RWPE2 (cell line): ENCODE measurements around the gene CRIP1.

Experiments used
- ATAC-seq: fragments of 200-7000 bp; cut with Tn5 transposase; 3 replicates; pipeline ENCODE4 v1.9.1; 2021; ENCODE audit warnings: low read depth
- DNase-seq: peaks from one replicate; pipeline ENCODE4 v3.0.0-alpha.2; 2020; ENCODE audit warnings: low spot score
- H3K27ac ChIP-seq: fragments of 450-650 bp; 2 replicates; pipeline ENCODE4 v1.5.1; 2017; ENCODE audit warnings: mild to moderate bottlenecking; ENCODE audit not compliant: poor library complexity, severe bottlenecking
- H3K27me3 ChIP-seq: fragments of 250-450 bp; sonication (Bioruptor Pico); 2 replicates; pipeline ENCODE4 v1.5.1; 2021; ENCODE audit warnings: mild to moderate bottlenecking, moderate library complexity; ENCODE audit not compliant: insufficient read depth, poor library complexity, severe bottlenecking
- H3K36me3 ChIP-seq: fragments of 250-450 bp; sonication (Bioruptor Pico); 2 replicates; pipeline ENCODE4 v1.5.1; 2020; ENCODE audit warnings: low read depth, mild to moderate bottlenecking, moderate library complexity
- H3K4me1 ChIP-seq: fragments of 250-450 bp; sonication (Bioruptor Pico); 2 replicates; pipeline ENCODE4 v1.5.1; 2021; ENCODE audit warnings: mild to moderate bottlenecking, moderate library complexity; ENCODE audit not compliant: insufficient read depth, poor library complexity, severe bottlenecking
- H3K4me3 ChIP-seq: fragments of 250-450 bp; sonication (Bioruptor Pico); 2 replicates; pipeline ENCODE4 v1.5.1; 2021; ENCODE audit warnings: mild to moderate bottlenecking, moderate library complexity; ENCODE audit not compliant: severe bottlenecking
- H3K9me3 ChIP-seq: fragments of 250-450 bp; sonication (Bioruptor Pico); 2 replicates; pipeline ENCODE4 v1.5.1; 2021; ENCODE audit warnings: mild to moderate bottlenecking, moderate library complexity; ENCODE audit not compliant: severe bottlenecking
- TF ChIP-seq, protein P1 (sequence below): fragments of 450-650 bp; IDR thresholded peaks from one replicate; pipeline ENCODE4 v1.5.1; 2017; ENCODE audit warnings: mild to moderate bottlenecking, moderate library complexity; ENCODE audit not compliant: poor library complexity, severe bottlenecking

The CRIP1 gene

DNA sequence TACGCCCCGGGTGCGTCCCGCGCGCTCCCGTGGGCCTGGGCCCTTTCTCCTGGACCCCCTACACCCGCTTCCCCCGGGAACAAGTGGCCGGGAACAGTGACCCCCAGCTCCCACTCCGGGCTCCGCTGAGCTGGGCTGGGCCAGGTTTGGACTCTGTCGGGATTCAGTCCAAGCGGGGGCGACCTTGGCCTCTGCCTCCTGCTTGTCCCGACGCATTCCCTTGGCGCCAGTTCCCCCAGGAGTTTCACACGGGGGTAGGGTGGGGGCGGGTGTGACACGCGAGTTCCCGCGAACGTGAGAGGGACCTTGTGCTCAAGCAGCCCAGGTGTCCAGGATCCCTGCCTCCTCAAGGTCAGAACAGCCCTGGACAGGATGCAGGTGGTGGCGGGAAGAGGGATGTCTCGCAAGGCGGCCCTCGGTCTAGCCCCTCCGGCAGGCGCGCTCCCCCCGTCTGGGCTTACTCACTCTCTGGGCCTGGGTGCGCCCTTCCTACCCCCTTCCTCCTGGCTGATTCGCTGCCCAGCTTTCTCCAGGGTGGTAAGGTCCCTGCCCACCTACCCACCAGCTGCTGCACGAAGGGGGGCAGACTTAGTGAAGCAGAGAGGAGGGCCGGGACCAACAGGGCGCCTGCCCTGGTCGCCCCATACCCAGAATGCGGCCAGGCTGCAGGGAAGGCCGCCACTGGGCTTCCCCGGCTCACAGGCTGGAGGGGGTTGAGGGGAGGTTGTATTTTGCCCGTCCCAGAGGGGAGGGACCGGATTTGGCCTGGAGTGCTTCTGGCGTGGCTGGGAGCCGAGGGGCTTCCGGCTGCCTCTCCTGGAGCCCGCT is 11.2 kb upstream of the CRIP1 start:
- no peaks in the 10 kb centered on the region for H3K27me3 ChIP-seq
- no peaks in the 10 kb centered on the region for H3K9me3 ChIP-seq
- peak overlapping the region; percentile 89 for H3K4me3 ChIP-seq
- TF ChIP-seq, protein P1, sequence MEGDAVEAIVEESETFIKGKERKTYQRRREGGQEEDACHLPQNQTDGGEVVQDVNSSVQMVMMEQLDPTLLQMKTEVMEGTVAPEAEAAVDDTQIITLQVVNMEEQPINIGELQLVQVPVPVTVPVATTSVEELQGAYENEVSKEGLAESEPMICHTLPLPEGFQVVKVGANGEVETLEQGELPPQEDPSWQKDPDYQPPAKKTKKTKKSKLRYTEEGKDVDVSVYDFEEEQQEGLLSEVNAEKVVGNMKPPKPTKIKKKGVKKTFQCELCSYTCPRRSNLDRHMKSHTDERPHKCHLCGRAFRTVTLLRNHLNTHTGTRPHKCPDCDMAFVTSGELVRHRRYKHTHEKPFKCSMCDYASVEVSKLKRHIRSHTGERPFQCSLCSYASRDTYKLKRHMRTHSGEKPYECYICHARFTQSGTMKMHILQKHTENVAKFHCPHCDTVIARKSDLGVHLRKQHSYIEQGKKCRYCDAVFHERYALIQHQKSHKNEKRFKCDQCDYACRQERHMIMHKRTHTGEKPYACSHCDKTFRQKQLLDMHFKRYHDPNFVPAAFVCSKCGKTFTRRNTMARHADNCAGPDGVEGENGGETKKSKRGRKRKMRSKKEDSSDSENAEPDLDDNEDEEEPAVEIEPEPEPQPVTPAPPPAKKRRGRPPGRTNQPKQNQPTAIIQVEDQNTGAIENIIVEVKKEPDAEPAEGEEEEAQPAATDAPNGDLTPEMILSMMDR: no peak
- peaks cover 5% of the 10 kb centered on the region; the same call in 1 of the 2 replicates for H3K36me3 ChIP-seq
- ATAC-seq (peak; percentile 37), DNase-seq (peak; percentile 93)
- peaks cover 18% of the 10 kb centered on the region for H3K4me1 ChIP-seq
- H3K27ac ChIP-seq: peak overlapping the region; percentile 89

DNA sequence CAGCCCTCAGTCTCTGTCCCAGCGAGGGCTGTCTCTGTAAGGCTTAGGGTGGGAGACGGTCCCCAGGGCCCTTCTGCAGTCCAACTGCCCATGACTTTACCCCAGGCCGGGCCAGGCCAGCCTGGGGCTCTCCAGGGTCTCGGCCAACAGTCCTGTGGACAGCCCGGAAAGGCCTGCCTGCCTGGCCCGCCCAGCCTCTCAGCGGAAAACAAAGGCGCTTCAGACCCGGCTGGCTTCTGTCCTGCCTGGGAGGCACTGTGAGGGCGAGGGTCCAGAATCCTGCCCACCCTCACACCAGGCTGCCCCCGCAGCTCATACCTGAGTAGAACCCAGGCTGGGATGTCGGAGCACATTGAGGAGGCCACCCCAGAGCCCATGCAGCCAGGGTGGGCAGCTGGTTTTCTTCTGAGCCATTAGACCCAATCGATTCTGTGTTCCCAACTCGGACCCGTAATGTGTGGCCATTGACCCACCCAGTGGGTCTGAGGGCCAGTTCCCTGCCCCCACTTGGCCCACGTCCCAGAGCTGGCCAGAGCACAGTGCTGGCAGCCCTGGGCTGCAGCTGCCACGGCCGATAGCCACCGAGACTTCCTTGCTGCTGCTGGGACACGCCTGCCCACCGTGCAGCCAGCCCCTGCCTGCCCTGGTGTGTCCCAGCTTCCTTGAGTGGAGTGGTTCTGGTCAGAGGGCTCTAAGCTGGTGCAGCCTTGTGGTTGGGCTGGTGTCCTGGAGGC is 10.4 kb upstream of the CRIP1 start:
- Histone ChIP-seq H3K27ac (peak overlapping the region; percentile 89), H3K4me1 (peaks cover 25% of the 10 kb centered on the region), H3K9me3 (no peaks in the 10 kb centered on the region), H3K36me3 (no peaks in the 10 kb centered on the region; the same call in 1 of the 2 replicates), H3K27me3 (no peaks in the 10 kb centered on the region), H3K4me3 (peak overlapping the region; percentile 89)
- TF ChIP-seq, protein P1: no peak
- no peak for DNase-seq
- peak; percentile 2 for ATAC-seq

DNA sequence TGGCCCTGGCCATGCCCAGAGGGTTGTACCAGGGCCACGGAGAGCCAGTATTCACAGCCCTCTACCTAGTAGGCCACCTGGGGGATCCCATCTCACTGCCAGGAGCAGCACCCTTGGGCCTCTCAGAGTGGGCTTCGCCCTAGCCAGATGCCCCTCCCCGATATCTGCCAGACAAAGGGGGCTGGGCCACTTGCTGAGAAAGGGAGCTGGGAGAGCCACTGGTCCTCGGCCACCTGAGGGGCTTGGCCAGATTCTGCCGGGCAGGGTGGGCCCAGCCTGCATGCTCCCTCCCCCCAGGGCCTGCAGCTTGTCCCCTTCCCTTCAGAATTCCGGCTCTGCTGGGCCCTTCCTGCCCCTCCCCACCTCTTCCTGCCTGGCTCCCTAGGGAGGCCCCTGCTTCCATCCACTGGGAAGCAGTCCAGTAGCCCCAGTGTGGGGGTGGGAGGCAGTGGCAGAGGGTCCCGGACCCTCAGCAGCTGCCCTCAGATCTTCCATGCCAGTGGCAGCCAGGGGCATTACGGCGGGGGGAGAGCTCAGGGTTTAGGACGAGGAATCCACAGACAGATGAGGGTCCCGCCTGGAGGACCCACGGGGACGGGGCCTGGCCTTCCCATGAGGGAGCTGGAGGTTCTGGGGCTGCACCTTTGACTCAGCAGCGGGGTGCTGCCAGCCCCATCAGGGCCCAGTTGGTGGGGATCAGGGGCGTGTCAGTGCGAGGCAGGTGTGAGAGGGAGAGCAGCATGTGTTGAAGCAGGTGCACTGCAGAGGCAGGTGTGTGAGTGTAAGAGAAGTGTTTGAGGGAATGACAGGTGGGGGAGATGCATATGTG is 9.6 kb upstream of the CRIP1 start:
- H3K4me3 ChIP-seq: peak overlapping the region; percentile 89
- ATAC-seq (no peak), DNase-seq (no peak)
- no peaks in the 10 kb centered on the region; the same call in 1 of the 2 replicates for H3K36me3 ChIP-seq
- TF ChIP-seq, protein P1: no peak
- peak overlapping the region; percentile 89 for H3K27ac ChIP-seq
- no peaks in the 10 kb centered on the region for H3K27me3 ChIP-seq
- H3K9me3 ChIP-seq: no peaks in the 10 kb centered on the region
- peaks cover 27% of the 10 kb centered on the region for H3K4me1 ChIP-seq

DNA sequence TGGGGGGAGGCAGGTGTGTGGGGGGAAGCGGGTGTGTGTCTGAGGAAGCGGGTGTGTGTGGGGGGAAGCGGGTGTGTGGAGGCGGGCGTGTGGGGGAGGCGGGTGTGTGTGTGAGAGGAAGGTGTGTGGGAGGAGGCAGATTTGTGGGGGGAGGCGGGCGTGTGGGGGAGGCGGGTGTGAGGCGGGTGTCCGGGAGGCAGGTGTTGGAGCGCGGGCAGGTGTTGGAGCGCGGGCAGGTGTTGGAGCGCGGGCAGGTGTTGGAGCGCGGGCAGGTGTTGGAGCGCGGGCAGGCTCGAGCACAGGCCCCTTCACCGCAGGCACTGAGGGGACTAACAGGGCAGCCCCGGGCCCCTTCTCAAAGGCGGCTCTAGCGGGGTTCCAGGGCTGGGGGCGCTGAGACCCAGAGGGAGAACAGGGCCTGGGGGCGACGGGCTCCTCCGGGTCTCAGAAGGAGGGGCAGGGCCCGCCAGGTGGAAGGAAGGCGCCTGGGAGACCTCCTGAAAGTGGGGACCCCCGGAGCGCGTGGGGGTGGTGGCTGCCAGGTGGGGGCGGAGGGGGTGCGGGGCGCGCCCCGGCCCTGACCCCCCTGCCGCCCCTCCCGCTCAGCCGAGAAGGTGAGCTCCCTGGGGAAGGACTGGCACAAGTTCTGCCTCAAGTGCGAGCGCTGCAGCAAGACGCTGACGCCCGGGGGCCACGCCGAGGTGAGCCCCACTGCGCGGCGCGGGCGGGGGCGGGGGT is 8.9 kb upstream of the CRIP1 start:
- Histone ChIP-seq H3K9me3 (no peaks in the 10 kb centered on the region), H3K27me3 (no peaks in the 10 kb centered on the region), H3K4me1 (peaks cover 35% of the 10 kb centered on the region), H3K4me3 (no peak overlapping the region), H3K36me3 (no peaks in the 10 kb centered on the region; the same call in 1 of the 2 replicates), H3K27ac (peak overlapping the region; percentile 89)
- ATAC-seq: no peak
- TF ChIP-seq, protein P1: no peak
- no peak for DNase-seq
